ENCODE data around the gene KDSR.

KDSR gene

GRCh38 chr18:63367053-63367953 lies at the start of gene KDSR:
Gene KDSR (minus strand): TSS chr18:63367206. CDS start chr18:63367118, 88 bp downstream.
- no peak for TF ChIP-seq CTCF (conservative IDR thresholded peaks at IDR 0.05; ENCODE audit: low read length)
- peak within 1 kb of the TSS; percentile 88 for H3K4me3 ChIP-seq (ENCODE audit: low read length)
- peak; percentile 99 for DNase-seq (ENCODE audit: low read depth)

- no peak for TF ChIP-seq CTCF (conservative IDR thresholded peaks at IDR 0.05; ENCODE audit: low read length)
- no peak for DNase-seq (ENCODE audit: low read depth)
- H3K4me3 ChIP-seq (ENCODE audit: low read length), result no peak overlapping the region
These were observed 45.9 kb upstream of the KDSR start for GRCh38 chr18:63412953-63413352.

GRCh38 chr18:63410792-63411191 lies 43.8 kb upstream of the KDSR start:
- no peak overlapping the region for H3K4me3 ChIP-seq (ENCODE audit: low read length)
- DNase-seq (ENCODE audit: low read depth), result peak; percentile 49
- TF ChIP-seq CTCF (conservative IDR thresholded peaks at IDR 0.05; ENCODE audit: low read length), result no peak

GRCh38 chr18:63409301-63409700 lies 42.3 kb upstream of the KDSR start:
- H3K4me3 ChIP-seq (ENCODE audit: low read length), result no peak overlapping the region
- TF ChIP-seq CTCF (conservative IDR thresholded peaks at IDR 0.05; ENCODE audit: low read length), result no peak
- DNase-seq (ENCODE audit: low read depth), result peak; percentile 5

- DNase-seq (ENCODE audit: low read depth), result no peak
- no peak for TF ChIP-seq CTCF (conservative IDR thresholded peaks at IDR 0.05; ENCODE audit: low read length)
These were observed 40.7 kb upstream of the KDSR start for GRCh38 chr18:63407734-63408133.

GRCh38 chr18:63405986-63406385 lies 39.0 kb upstream of the KDSR start:
- DNase-seq (ENCODE audit: low read depth), result no peak
- TF ChIP-seq CTCF (conservative IDR thresholded peaks at IDR 0.05; ENCODE audit: low read length), result no peak
- H3K4me3 ChIP-seq (ENCODE audit: low read length), result no peak overlapping the region

More at GRCh38 chr18:63407734-63408133, 40.7 kb upstream of the KDSR start:
- no peak overlapping the region for H3K4me3 ChIP-seq (ENCODE audit: low read length)
